22Rv1 (cell line): Measurements from ENCODE around the gene EXOC3L1.

Experiments
- H3K27ac ChIP-seq: fragments of 450-650 bp; 2 replicates; pipeline ENCODE4 v1.5.1; 2017
- CTCF ChIP-seq: fragments of 450-650 bp; IDR thresholded peaks from 2 replicates; pipeline ENCODE4 v1.5.1; 2017; ENCODE audit warnings: mild to moderate bottlenecking
- ZFX ChIP-seq: fragments of 450-650 bp; IDR thresholded peaks from 2 replicates; pipeline ENCODE4 v1.6.1; 2017; ENCODE audit warnings: antibody characterized with exemption, borderline replicate concordance

EXOC3L1 gene

DNA sequence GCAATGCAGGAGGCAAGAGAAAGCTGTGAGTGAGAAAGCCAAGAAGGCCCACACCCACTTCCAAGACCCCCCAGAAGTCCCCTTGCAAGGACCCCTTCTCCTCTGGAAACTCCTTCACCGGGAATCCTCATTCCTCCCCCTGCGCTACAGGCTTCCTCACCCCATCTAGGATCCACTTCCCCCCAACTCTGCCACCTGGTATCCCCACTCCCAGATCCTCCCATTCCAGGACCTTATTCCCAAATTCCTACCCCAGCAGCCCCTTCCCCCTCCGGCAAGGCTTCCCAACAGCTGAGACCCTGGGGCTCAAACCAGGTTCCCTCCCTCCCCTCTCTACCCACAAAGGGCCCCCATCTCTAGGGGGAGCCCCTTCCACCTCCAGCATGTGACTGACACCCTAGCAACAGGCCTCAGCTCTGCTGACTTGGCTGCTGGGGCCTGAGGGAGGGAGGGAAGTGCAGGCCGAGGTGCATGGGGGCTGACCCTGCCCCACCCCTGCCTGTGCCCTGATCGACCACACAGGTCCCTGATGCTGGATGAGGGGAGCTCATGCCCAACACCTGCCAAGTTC is 23.3 kb downstream of the EXOC3L1 start:
- no peak overlapping the region for H3K27ac ChIP-seq
- no peak for TF ChIP-seq ZFX
- TF ChIP-seq CTCF = no peak

GRCh38 chr16:67166110-67166547 is 23.8 kb downstream of the EXOC3L1 start:
- TF ChIP-seq CTCF = no peak
- TF ChIP-seq ZFX = no peak
- no peak overlapping the region for H3K27ac ChIP-seq

GRCh38 chr16:67165121-67166078 is 24.5 kb downstream of the EXOC3L1 start:
- no peak for TF ChIP-seq CTCF
- no peak for TF ChIP-seq ZFX
- no peak overlapping the region for H3K27ac ChIP-seq

DNA sequence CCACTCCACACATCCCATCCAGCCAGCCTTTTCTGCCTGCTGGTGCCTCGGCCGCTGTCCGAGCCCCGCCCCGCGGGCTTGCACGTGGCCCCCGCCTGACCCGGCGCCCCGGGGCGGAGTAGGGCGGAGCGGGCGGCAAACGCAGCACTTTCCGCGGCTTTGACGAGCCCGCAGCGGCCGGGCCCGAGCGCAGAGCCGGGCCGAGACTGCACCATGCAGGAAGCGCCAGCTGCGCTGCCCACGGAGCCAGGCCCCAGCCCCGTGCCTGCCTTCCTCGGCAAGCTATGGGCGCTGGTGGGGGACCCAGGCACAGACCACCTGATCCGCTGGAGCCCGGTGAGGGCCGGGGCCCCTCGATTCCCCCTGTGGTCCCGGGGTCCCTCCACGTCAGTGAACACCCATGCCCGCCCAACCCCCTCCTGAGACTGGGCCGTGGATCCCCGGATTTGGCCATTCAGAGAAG is 25.3 kb downstream of the EXOC3L1 start, which contains the start of gene HSF4:
Gene HSF4 (plus strand): TSS at position 147 of the 463 bp plus-strand sequence. CDS start 67 bp downstream, at position 214.
- no peak within 1 kb of the TSS for H3K27ac ChIP-seq

DNA sequence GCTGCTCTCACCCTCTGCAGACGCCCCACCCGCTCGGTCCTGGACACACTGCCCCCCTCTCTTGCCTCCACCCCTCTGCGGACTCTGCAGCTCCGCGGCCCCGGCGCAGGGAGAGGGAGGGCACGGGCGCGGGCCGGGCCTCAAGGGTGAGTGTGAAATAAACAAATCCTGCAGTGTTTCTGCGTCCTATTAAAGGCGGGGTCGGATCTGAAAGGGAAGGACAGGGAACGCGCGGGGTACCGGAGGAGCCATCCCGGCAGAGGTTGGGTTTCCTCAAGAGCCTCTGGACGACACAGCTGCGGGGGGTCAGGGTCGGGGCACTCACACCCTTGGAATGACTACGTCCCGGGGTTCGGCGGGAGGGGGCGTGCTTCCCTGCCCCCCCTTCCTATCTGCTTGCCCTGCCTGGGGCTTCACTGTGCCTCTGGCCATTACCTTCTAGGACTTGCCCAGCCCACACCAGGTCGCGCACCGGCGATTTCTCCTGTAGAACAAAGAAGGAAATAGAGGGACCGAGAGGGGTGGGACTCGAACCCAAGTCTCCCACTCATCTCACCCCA is 25.9 kb downstream of the EXOC3L1 start:
- H3K27ac ChIP-seq = no peak overlapping the region

More for the DNA sequence above, 25.3 kb downstream of the EXOC3L1 start, which contains the start of gene HSF4:
- TF ChIP-seq ZFX = no peak
- TF ChIP-seq CTCF = no peak

GRCh38 chr16:67163164-67163998 is 26.6 kb downstream of the EXOC3L1 start:
- no peak overlapping the region for H3K27ac ChIP-seq
- TF ChIP-seq ZFX (no peak), CTCF (no peak)

More for the DNA sequence above, 25.9 kb downstream of the EXOC3L1 start:
- TF ChIP-seq CTCF (no peak), ZFX (no peak)
